HG03571 (cell line): ENCODE data around the gene PTX3.

Experiments used
- ATAC-seq: cut with Tn5 transposase; IDR thresholded peaks from one replicate; pipeline ENCODE4 v1.9.1; 2021; ENCODE audit not compliant: unreplicated experiment

PTX3 gene

GRCh38 chr3:157436583-157437291, at the start of gene PTX3:
Gene PTX3 (plus strand): TSS chr3:157436850. CDS start chr3:157436934, 84 bp downstream.
- ATAC-seq: no peak

GRCh38 chr3:157387708-157388435, 48.8 kb upstream of the PTX3 start:
- no peak for ATAC-seq

- no peak for ATAC-seq
These were observed 47.7 kb upstream of the PTX3 start for GRCh38 chr3:157388976-157389375.

GRCh38 chr3:157390713-157391515, 45.7 kb upstream of the PTX3 start:
- ATAC-seq: no peak

GRCh38 chr3:157392104-157392503, 44.5 kb upstream of the PTX3 start:
- ATAC-seq: no peak

GRCh38 chr3:157393113-157393512, 43.5 kb upstream of the PTX3 start:
- ATAC-seq: no peak

- ATAC-seq: no peak
These were observed 42.2 kb upstream of the PTX3 start for GRCh38 chr3:157394411-157394810.

- no peak for ATAC-seq
These were observed 38.1 kb upstream of the PTX3 start for GRCh38 chr3:157398598-157398997.

GRCh38 chr3:157404381-157404780, 32.3 kb upstream of the PTX3 start:
- no peak for ATAC-seq

GRCh38 chr3:157405457-157405856, 31.2 kb upstream of the PTX3 start:
- no peak for ATAC-seq

GRCh38 chr3:157406394-157406793, 30.3 kb upstream of the PTX3 start:
- no peak for ATAC-seq

- no peak for ATAC-seq
These were observed 28.9 kb upstream of the PTX3 start for GRCh38 chr3:157407769-157408168.

GRCh38 chr3:157408499-157409149, 28.0 kb upstream of the PTX3 start:
- no peak for ATAC-seq

- no peak for ATAC-seq
These were observed 27.1 kb upstream of the PTX3 start for GRCh38 chr3:157409516-157409915.

- no peak for ATAC-seq
These were observed 25.7 kb upstream of the PTX3 start for GRCh38 chr3:157410945-157411344.

- ATAC-seq: no peak
These were observed 24.3 kb upstream of the PTX3 start for GRCh38 chr3:157412323-157412855.

GRCh38 chr3:157414861-157415260, 21.8 kb upstream of the PTX3 start:
- no peak for ATAC-seq

- ATAC-seq: no peak
These were observed 20.1 kb upstream of the PTX3 start for GRCh38 chr3:157416347-157417087.

GRCh38 chr3:157417247-157417646, 19.4 kb upstream of the PTX3 start:
- ATAC-seq: no peak

- ATAC-seq: no peak
These were observed 18.5 kb upstream of the PTX3 start for GRCh38 chr3:157418104-157418503.
